NK-92 (cell line): ENCODE measurements around the gene RIPOR3.
"Not testable (repeated sequence)": the region's sequence is repeated elsewhere in the genome, so short reads cannot be mapped to it uniquely, and the experiment has no call there.

Source experiments
- DNase-seq: peaks from one replicate; lab custom pipeline; 2025; ENCODE audit not compliant: unreplicated experiment; lab: John Stamatoyannopoulos, UW

Gene RIPOR3

DNA sequence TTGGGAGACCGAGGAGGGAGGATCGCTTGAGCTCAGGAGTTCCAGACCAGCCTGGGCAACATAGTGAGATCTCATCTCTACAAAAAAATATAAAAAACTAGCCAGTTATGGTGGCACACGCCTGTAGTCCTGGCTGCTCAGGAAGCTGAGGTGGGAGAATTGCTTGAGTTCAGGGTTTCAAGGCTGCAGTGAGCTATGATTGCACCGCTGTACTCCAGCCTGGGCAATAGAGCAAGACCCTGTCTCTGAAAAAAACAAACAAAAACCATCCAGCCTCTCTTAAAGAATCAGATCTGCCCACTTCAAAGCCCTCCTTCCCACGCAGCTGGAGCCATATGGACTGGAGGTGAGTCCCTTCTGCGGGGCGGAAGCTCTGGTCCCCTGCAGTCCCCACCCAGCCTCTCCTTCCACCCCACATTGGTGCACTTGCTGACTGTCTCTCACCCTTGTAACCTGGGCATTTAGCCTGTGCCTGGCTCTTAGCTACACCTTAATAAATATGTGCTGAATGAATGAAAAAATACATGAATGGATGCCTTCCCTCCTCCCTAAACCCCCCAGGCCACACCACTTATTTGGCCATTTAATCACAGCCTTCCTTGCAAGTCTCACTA is 32.9 kb upstream of the RIPOR3 start:
- DNase-seq: no peak

GRCh38 chr20:50723672-50724071 is 32.3 kb upstream of the RIPOR3 start:
- no peak for DNase-seq

GRCh38 chr20:50722424-50723155 is 31.2 kb upstream of the RIPOR3 start:
- DNase-seq: no peak

DNA sequence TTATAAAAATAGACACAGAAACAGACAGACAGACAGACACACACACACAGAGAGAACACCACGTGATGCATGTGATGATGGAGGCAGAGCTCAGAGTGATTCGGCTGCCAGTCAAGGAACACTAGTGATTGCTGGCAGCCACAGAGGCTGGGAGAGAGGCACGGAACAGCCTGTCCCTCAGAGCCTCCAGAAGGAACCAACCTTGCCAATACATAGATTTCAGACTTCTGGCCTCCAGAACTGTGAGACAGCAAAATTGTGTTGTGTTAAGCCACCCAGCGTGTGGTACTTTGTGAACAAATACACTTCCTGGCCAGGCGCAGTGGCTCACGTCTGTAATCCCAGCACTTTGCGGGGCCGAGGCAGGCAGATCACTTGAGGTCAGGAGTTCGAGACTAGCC is 30.5 kb upstream of the RIPOR3 start:
- DNase-seq: no peak

DNA sequence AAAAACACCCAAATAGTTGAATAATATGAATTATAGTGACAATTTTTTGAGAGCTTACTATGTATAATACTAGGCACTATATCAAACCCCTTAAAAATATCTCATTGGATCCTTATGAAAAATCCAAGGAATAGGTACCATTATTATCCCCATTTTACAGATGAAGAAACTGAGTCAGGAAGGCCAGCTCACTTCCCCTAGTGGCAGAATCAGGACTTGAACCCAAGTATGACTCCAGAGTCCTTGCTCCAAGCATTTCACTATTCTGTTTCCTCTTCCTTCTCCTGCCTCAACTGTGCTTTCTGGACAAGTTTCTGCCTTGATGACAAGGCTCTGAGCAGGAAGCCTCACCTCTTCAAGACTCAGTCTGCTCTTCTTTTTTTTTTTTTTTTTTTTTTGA is 29.2 kb upstream of the RIPOR3 start:
- no peak for DNase-seq

DNA sequence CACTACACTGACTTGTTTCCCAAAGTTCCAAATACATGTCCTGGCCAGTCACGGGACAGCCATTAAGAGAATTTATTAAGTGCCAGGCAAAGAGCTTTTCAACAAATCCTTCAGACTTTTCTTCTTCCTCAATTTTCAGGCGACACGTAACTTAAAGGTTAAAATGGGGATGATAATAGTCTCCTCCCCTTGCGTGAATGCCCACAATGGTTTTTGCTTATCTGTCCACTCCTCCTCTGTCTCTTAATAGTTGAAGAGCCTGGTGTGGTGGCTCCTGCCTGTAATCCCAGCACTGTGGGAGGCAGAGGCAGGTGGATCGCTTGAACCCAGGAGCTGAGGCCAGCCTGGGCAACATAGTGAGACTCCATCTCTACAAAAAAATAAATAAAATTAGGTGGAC is 28.7 kb upstream of the RIPOR3 start:
- no peak for DNase-seq

DNA sequence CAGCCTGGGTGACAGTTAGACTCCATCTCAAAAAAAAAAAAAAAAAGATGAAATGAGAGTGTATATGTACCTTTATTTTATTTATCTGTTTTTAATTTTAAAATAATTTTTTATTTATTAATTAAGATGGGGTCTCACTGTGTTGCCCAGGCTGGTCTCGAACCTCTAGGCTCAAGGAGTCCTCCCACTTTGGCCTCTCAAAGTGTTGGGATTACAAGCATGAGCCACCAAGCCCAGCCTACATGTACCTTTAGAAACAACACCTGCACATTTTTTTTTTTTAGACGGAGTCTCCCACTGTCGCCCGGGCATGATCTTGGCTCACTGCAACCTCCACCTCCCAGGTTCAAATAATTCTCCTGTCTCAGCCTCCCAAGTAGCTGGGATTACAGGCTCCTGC is 28.0 kb upstream of the RIPOR3 start:
- DNase-seq: no peak

- DNase-seq: no peak
Measured at GRCh38 chr20:50717974-50718761, 26.8 kb upstream of the RIPOR3 start.

GRCh38 chr20:50717312-50717711 is 26.0 kb upstream of the RIPOR3 start:
- no peak for DNase-seq

DNA sequence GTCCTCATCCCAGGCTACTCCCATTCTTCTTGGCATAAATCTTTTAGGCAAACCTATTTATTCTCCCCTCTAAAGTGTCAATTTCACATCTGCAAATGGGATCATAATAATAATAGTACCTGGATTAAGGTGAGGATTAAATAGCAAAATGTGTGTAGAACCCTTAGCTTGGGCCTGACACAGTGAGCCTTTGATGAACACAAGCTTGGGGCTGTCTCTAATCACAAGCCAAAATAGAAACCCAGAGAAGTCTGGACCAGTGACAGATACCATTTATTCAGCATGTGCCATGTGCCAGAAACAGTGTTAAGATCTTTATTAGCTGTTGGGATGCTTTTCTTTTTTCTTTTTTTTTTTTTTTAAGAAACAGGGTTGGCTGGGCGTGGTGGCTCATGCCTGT is 25.2 kb upstream of the RIPOR3 start:
- DNase-seq: no peak

DNA sequence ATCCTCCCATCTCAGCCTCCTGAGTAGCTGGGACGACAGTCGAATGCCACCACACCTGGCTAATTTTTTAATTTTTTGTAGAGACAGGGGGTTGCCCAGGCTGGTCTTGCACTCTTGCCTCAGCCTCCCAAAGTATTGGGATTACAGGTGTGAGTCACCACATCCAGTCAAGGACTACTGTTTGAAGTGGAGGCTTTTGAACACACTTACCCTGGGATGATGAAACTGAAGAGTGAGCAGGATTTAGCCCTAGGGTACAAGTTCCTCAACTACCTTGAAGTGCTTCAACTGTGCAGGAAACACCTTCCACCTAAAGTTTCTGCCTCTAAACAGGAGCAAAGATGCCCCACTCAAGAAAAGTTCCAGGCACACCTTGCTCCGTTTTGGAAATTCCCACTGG is 24.4 kb upstream of the RIPOR3 start:
- no peak for DNase-seq

- not testable (repeated sequence) for DNase-seq
Measured at GRCh38 chr20:50714426-50714825, 23.1 kb upstream of the RIPOR3 start.

DNA sequence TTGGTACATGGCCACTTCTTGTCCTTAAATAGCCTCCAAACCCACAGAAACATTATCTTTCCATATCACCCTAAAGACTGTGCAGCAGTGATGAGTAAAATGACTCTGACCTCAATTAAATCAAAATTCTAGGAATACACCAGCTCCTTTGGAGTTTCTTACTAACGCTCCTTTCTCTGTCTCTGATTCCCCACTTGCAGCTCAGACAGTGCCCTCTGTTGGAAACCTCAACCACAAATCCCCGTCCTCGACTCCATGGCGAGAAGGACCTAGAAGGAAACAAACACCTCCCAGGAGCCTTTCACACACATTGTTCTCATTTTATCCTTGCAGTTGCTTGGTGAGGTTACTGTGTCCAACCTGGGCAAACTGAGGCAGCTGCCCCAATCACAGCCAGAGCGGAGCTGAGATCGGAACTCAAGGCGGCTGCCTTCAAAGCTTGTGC is 22.3 kb upstream of the RIPOR3 start:
- no peak for DNase-seq

GRCh38 chr20:50712771-50713656 is 21.7 kb upstream of the RIPOR3 start:
- DNase-seq: no peak

DNA sequence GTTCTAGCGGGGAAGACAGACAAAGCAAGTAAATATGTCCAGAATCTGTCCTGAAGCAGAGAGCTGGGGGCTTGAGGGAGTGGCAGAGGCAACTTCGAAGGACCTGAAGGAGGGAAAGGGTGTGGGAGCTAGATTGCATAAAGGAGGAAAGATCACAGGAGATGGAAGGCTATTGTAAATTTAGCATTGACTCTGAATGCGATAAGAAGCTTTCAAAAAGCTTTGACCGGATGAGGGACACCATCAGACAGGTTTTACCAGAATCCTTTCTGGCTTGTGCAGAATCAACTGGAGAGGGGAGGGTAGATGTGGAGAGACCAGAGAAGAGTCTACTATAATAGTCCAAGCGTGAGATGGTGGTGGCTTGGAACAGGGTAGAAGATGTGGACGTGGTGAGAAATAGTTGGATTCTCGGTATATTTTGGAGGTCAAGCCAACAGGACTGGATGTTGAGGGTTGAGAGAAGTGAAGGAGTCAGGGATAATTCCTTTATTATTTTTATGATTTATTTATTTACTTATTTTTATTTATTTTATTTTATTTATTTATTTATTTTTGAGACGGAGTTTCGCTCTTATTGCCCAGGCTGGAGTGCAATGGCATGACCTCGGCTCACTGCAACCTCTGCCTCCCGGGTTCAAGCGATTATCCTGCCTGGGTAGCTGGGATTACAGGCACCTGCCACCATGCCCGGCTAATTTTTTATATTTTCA is 19.9 kb upstream of the RIPOR3 start:
- DNase-seq: no peak

- no peak for DNase-seq
Measured at GRCh38 chr20:50710492-50711063, 19.2 kb upstream of the RIPOR3 start.

- no peak for DNase-seq
Measured at GRCh38 chr20:50709636-50709973, 18.3 kb upstream of the RIPOR3 start.

GRCh38 chr20:50708845-50709635 is 17.7 kb upstream of the RIPOR3 start:
- no peak for DNase-seq

DNA sequence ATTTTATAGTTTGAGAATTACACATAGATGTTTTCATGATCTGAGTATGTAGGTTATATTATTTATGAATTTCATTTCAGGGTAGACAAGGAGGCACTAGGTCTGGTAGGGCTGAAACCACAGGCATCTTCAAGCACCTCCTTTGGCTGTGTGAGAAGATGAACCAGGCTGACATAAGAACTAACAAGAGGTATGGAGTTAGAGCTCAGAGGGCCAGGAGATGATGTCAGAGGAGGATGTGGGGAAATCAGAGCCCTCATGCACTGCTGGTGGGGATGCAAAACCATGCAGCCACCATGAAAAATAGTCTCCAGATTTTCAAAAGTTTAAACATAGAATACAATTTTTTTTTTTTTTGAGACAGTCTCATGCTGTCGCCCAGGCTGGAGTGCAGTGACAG is 13.6 kb upstream of the RIPOR3 start:
- DNase-seq: no peak
